Fibroblast of the aortic adventitia (primary cell): ENCODE results near the gene VWA2. TPM values are rescaled to one million over a fixed set of nuclear protein-coding genes. Genes with fewer than 3 reads are reported as not detected.
"Not testable (repeated sequence)": the region's sequence is repeated elsewhere in the genome, so short reads cannot be mapped to it uniquely, and the experiment has no call there.

Experiments used
- DNase-seq: peaks from one replicate; pipeline ENCODE4 v3.0.0-alpha.2; 2010; ENCODE audit warnings: low read depth
- H3K4me3 ChIP-seq: 2 replicates; pipeline ENCODE4 v1.5.1; 2011; ENCODE audit warnings: low read depth, mild to moderate bottlenecking, control low read depth, low read length, moderate library complexity
- CTCF ChIP-seq: IDR thresholded peaks from 2 replicates; pipeline ENCODE4 v1.5.1; 2011; ENCODE audit warnings: mild to moderate bottlenecking, low read length, control low read depth, inconsistent platforms; ENCODE audit not compliant: insufficient read depth
- total RNA-seq: library from RNA; depleted of rRNA; stranded (reverse); fragments of >200 nt; gene quantifications from 2 replicates; pipeline ENCODE4 v1.2.3, GENCODE V29; 2012; ENCODE audit warnings: low replicate concordance

Gene VWA2
- total RNA-seq, 1 donor: 0.09 TPM

- H3K4me3 ChIP-seq: no peak overlapping the region
- TF ChIP-seq CTCF: no peak
- DNase-seq: no peak
Measured at GRCh38 chr10:114326795-114327194, 87.7 kb downstream of the VWA2 start.

- H3K4me3 ChIP-seq: no peak overlapping the region
- no peak for TF ChIP-seq CTCF
- no peak for DNase-seq
Measured at GRCh38 chr10:114327537-114328440, 88.7 kb downstream of the VWA2 start.

GRCh38 chr10:114328441-114328812, 89.4 kb downstream of the VWA2 start:
- no peak for DNase-seq
- H3K4me3 ChIP-seq: no peak overlapping the region
- no peak for TF ChIP-seq CTCF

- peak; percentile 4 for DNase-seq
- no peak for TF ChIP-seq CTCF
Measured at GRCh38 chr10:114328874-114329273, 89.8 kb downstream of the VWA2 start.

GRCh38 chr10:114329634-114330365, 90.7 kb downstream of the VWA2 start:
- TF ChIP-seq CTCF: no peak
- no peak overlapping the region for H3K4me3 ChIP-seq
- DNase-seq: no peak

More at GRCh38 chr10:114328874-114329273, 89.8 kb downstream of the VWA2 start:
- no peak overlapping the region for H3K4me3 ChIP-seq

DNA sequence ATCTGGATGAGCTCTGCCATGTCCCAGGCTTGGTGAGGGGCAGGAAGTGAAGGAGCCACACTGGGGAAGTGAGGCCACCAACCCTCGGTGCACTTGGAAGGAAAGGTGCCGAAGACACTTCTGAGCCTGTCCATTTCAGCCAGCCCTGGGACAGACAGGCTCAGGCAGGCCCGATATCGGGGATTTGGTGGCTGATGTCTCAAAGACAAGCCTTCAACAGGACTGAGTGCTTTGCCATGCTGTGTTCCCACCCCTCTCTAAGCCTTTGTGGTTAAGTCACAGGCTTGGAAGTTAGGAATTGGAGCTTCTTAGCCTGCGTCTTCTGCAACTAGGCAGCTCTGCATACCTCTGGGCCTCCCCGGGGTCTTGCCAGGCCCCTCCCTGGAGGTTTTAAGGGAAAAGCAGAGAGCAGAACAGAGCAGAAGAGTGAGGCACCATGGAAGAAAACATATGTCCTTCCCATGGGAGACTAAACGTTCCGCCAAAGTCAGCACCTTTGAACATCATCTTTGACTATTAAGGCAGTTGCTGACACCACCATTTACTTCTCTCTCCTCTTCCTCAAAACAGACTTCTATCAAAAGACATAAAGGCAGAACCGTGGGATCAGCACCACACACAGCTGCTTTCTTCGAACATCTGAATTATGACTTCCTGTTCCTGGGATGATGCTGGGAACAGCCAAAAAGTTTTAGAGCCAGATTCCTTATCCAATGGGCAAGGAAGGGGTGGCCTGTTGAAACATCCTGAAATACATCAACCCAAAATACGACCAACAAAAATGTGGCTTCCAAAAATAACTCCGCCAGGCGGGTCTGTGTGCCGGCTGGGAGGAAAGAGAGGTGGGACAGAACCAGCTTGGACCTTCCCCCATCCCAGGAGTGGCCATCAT, 93.5 kb downstream of the VWA2 start:
- no peak overlapping the region for H3K4me3 ChIP-seq
- TF ChIP-seq CTCF: no peak
- no peak for DNase-seq

- H3K4me3 ChIP-seq, DNase-seq: not testable (repeated sequence)
Measured at GRCh38 chr10:114333441-114333840, 94.4 kb downstream of the VWA2 start.
